Immature natural killer cell (primary cell): ENCODE results near the gene HLCS. TPM values are rescaled to one million over a fixed set of nuclear protein-coding genes. Genes with fewer than 3 reads are reported as not detected.
A peak's percentile ranks its signal among the peaks of the same experiment; 100 is the strongest.

ENCODE experiments used
- DNase-seq, 3 donors: peaks; one replicate each; pipeline ENCODE4 v3.0.0; 2022; ENCODE audit warnings: mixed read lengths in 1 of 3
- H3K27ac Mint-ChIP-seq, 6 donors: one replicate each; pipeline ENCODE4 v1.8.0; 2020; ENCODE audit warnings: mixed read lengths in 6 of 6, mild to moderate bottlenecking in 5 of 6, inconsistent platforms in 4 of 6, moderate library complexity in 3 of 6
- H3K27me3 Mint-ChIP-seq, 3 donors: one replicate each; pipeline ENCODE4 v1.8.0; 2020 to 2021; ENCODE audit warnings: low read depth in 3 of 3, mild to moderate bottlenecking in 3 of 3, mixed read lengths in 3 of 3, moderate library complexity in 3 of 3, inconsistent platforms in 1 of 3
- H3K36me3 Mint-ChIP-seq, 3 donors: one replicate each; pipeline ENCODE4 v1.8.0; 2020; ENCODE audit warnings: mixed read lengths in 3 of 3, inconsistent platforms in 2 of 3, mild to moderate bottlenecking in 2 of 3
- H3K4me1 Mint-ChIP-seq, 2 donors: one replicate each; pipeline ENCODE4 v1.8.0; 2020; ENCODE audit warnings: inconsistent platforms in 2 of 2, mild to moderate bottlenecking in 2 of 2, mixed read lengths in 2 of 2, moderate library complexity in 1 of 2
- H3K4me3 Mint-ChIP-seq, 5 donors: one replicate each; pipeline ENCODE4 v1.8.0; 2020; ENCODE audit warnings: mild to moderate bottlenecking in 5 of 5, mixed read lengths in 5 of 5, inconsistent platforms in 3 of 5, moderate library complexity in 3 of 5
- H3K9me3 Mint-ChIP-seq, 6 donors: one replicate each; pipeline ENCODE4 v1.8.0; 2020; ENCODE audit warnings: mild to moderate bottlenecking in 6 of 6, mixed read lengths in 6 of 6, inconsistent platforms in 4 of 6, moderate library complexity in 3 of 6
- polyA plus RNA-seq, 3 donors: library from polyadenylated mRNA; unstranded; fragments of 300-500 nt; fragmentation: Illumina TruSeq; gene quantifications; one replicate each; pipeline ENCODE4 v1.2.3, GENCODE V29; 2021

HLCS gene
- polyA plus RNA-seq, 3 donors from 2014 or later: 12.6 to 15.7 (median 15.5) TPM

DNA sequence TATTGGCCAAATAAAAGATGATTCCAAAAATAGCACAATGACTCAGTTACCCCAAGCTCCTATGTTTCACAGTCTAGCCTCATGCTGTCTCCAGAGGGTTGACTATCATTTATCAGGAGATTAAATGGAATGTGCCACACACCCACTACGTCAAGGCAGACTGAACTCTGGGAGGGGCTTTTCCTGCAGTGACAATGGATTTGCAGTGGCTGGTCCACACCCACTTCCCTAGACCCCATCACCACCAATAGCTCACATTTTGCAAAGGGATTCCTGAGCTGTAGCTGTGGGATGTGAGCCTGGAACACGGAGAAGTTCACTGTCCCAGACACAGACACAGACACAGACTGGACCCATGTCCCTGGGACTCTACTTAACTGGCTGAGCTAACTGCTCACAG lies 77.1 kb downstream of the HLCS start:
- no peak for DNase-seq
- H3K4me1 Mint-ChIP-seq: peaks cover 0 to 16% of the 10 kb centered on the region in 2 donors
- H3K36me3 Mint-ChIP-seq: peaks cover 18 to 37% (median 20%) of the 10 kb centered on the region in 3 donors
- no peaks in the 10 kb centered on the region for H3K27me3 Mint-ChIP-seq
- no peak overlapping the region for H3K4me3 Mint-ChIP-seq
- H3K9me3 Mint-ChIP-seq: no peaks in the 10 kb centered on the region
- no peak overlapping the region for H3K27ac Mint-ChIP-seq

DNA sequence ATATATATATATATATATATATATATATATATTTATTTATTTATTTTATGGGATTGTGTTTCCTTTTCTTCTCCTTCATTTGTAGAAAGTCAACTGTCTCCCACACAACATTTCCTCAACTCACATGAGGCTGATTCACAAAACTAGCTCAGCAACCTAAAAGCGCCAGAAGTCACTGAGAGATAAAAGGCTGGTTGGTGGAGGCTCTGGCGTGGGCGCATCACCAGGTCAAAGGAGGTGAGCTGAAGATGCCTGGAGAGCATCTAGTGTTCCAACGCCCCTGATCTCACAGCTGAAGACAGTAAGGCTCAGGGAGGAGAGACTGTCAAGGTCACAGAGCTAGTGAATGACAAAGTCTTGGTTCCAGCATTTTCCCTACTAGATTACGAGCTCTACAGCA lies 78.0 kb downstream of the HLCS start:
- Mint-ChIP-seq H3K27ac (no peak overlapping the region), H3K27me3 (no peaks in the 10 kb centered on the region), H3K9me3 (peaks cover 0 to 2% (median 0%) of the 10 kb centered on the region in 6 donors), H3K4me3 (no peak overlapping the region), H3K4me1 (peaks cover 0 to 16% of the 10 kb centered on the region in 2 donors), H3K36me3 (peaks cover 20 to 34% (median 24%) of the 10 kb centered on the region in 3 donors)
- no peak for DNase-seq

DNA sequence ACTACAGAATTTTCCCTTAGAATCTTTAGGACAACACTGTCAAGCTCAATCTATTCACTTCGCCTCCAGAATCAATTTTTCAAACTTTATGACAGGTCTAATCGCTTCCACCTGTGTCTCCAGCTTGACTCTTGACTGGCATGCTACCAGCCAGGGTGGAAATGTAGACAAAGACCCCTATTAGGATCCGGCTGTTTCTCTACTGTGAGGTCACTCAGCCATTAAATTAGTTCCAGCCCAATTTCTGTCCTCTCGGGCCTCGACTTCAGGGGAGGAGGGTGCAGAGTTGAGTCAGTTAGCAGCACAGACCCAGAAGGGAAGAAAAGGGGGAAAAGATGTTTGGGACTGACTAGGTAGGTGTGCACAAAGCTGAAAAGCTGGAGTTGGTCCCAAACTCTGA lies 78.5 kb downstream of the HLCS start:
- DNase-seq: no peak
- Mint-ChIP-seq H3K36me3 (peaks cover 24 to 39% (median 26%) of the 10 kb centered on the region in 3 donors), H3K27me3 (peaks cover 0 to 1% (median 0%) of the 10 kb centered on the region in 3 donors), H3K9me3 (peaks cover 0 to 2% (median 0%) of the 10 kb centered on the region in 6 donors), H3K4me3 (no peak overlapping the region), H3K27ac (no peak overlapping the region), H3K4me1 (peaks cover 0 to 16% of the 10 kb centered on the region in 2 donors)

DNA sequence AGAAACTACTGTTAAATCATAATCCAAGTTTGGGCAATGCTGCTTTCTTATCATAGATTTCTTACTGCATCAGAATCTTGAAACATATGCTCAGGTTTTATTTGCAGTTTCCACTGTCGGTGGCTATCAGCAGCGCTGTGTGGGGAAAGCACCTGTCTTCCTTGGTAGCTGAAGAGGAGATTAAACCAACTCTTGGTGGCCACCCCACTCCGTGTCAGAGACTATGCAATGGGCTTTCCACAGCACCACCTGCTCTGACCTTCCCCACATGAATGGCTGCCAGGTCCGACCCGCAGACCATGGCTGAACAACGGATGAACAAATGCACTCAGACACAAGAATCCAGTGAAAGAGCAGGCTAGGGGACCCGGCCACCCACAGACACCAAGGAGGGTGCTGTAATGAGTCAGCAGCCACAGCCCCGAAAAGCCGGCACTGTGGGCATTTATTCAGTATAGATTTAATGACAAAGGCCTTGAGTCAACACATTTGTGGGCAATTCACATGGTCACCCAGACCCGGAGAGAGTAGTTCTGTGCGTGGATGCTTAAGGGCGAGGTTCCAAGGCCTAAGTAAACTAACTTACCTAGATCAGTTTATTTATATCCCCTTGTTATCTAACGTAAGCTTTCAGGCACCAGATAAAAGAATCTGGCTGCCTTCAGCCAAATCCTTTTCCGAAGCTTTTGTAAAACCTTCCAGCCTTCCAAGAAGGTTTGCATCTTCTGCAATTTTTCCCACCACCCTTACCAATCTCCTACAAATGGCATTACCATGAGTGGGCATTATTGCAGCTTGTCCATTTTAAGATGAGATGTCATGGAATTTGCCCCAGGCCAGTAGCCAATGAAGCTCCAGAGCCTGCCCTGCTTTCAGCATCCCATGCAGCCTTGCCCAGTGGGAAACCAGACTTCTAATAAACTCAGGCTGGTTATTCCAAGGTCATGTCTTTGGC lies 82.7 kb downstream of the HLCS start:
- Mint-ChIP-seq H3K27me3 (peaks cover 0 to 3% (median 0%) of the 10 kb centered on the region in 3 donors), H3K27ac (no peak overlapping the region), H3K4me1 (no peaks in the 10 kb centered on the region), H3K9me3 (peaks cover 0 to 2% (median 0%) of the 10 kb centered on the region in 6 donors), H3K4me3 (no peak overlapping the region), H3K36me3 (peaks cover 13 to 34% (median 19%) of the 10 kb centered on the region in 3 donors)
- no peak for DNase-seq

GRCh38 chr21:36882776-36883175 lies 83.7 kb downstream of the HLCS start:
- H3K27me3 Mint-ChIP-seq: peaks cover 0 to 3% (median 0%) of the 10 kb centered on the region in 3 donors
- H3K27ac Mint-ChIP-seq: no peak overlapping the region
- H3K4me3 Mint-ChIP-seq: no peak overlapping the region
- no peaks in the 10 kb centered on the region for H3K4me1 Mint-ChIP-seq
- peaks cover 0 to 4% (median 0%) of the 10 kb centered on the region in 6 donors for H3K9me3 Mint-ChIP-seq
- DNase-seq: no peak
- H3K36me3 Mint-ChIP-seq: peaks cover 22 to 43% (median 27%) of the 10 kb centered on the region in 3 donors

GRCh38 chr21:36881228-36881627 lies 85.2 kb downstream of the HLCS start:
- Mint-ChIP-seq H3K4me1 (no peaks in the 10 kb centered on the region), H3K9me3 (peaks cover 0 to 4% (median 0%) of the 10 kb centered on the region in 6 donors), H3K27me3 (peaks cover 0 to 3% (median 0%) of the 10 kb centered on the region in 3 donors), H3K27ac (no peak overlapping the region), H3K36me3 (peaks cover 22 to 44% (median 36%) of the 10 kb centered on the region in 3 donors), H3K4me3 (no peak overlapping the region)
- no peak for DNase-seq

- Mint-ChIP-seq H3K36me3 (peaks cover 22 to 37% (median 37%) of the 10 kb centered on the region in 3 donors), H3K4me1 (no peaks in the 10 kb centered on the region), H3K27me3 (peaks cover 0 to 3% (median 0%) of the 10 kb centered on the region in 3 donors), H3K9me3 (peaks cover 0 to 4% (median 0%) of the 10 kb centered on the region in 6 donors), H3K4me3 (no peak overlapping the region), H3K27ac (no peak overlapping the region)
- no peak for DNase-seq
Observed at GRCh38 chr21:36879827-36880226, 86.6 kb downstream of the HLCS start.

- Mint-ChIP-seq H3K27ac (no peak overlapping the region), H3K36me3 (peaks cover 15 to 21% (median 20%) of the 10 kb centered on the region in 3 donors), H3K4me3 (no peak overlapping the region), H3K9me3 (peaks cover 0 to 4% (median 0%) of the 10 kb centered on the region in 6 donors), H3K4me1 (no peaks in the 10 kb centered on the region), H3K27me3 (no peaks in the 10 kb centered on the region)
- DNase-seq: no peak
Observed at GRCh38 chr21:36877741-36878140, 88.7 kb downstream of the HLCS start.

DNA sequence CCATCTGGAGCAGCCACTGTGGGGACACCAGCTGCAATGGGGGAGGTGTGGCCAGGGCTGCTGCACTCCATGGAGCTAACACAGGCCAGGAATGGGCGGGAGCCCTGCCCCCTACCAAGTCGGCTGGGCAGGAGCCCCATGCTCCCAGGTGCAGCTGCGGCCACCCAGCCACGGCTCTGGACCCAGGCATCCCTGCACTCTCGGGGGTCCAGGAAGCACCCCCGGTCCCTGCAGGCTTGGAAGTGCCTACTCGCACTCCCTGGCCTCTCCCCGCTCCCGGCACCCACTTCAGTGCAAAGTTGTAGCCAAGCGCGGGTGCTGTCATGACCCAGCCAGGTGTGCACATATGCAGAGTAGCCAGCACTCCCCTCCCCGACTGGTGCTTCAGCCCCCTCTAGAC lies 91.8 kb downstream of the HLCS start:
- DNase-seq: no peak
- H3K9me3 Mint-ChIP-seq: peaks cover 0 to 4% (median 0%) of the 10 kb centered on the region in 6 donors
- no peaks in the 10 kb centered on the region for H3K4me1 Mint-ChIP-seq
- no peaks in the 10 kb centered on the region for H3K27me3 Mint-ChIP-seq
- H3K4me3 Mint-ChIP-seq: no peak overlapping the region
- H3K27ac Mint-ChIP-seq: no peak overlapping the region
- H3K36me3 Mint-ChIP-seq: peaks cover 9 to 22% (median 9%) of the 10 kb centered on the region in 3 donors

- Mint-ChIP-seq H3K4me3 (no peak overlapping the region), H3K27ac (no peak overlapping the region), H3K36me3 (peaks cover 8 to 19% (median 8%) of the 10 kb centered on the region in 3 donors), H3K9me3 (peaks cover 0 to 4% (median 0%) of the 10 kb centered on the region in 6 donors), H3K4me1 (no peaks in the 10 kb centered on the region), H3K27me3 (no peaks in the 10 kb centered on the region)
- DNase-seq: no peak
Observed at GRCh38 chr21:36873513-36873912, 93.0 kb downstream of the HLCS start.

DNA sequence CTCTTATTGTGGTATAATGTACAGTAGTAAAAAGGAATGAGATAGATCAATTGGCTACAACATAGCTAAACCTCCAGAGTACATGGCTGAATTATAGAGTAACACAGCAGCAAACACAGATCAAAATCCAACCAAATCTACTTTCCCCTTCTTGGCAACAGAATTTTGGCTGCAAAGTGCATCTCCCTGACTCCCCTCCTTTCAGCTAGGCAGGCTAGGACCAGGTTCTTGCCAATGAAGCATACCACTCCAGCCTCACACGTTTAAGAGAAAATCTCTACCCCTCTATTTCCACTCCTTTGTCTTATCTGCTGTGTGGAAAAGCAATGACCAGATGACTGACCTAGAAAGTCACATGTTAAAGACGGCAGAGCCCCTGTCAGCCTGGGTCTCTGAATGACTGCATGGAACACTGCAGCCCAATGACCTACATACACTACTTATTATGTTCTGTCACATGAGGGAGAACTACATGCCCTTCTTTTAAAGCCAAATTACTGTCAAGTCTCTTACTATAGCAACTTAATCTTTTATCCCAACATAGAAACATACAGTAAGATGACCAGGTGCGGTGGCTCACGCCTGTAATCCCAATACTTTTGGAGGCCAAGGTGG lies 99.1 kb downstream of the HLCS start:
- DNase-seq: no peak
- Mint-ChIP-seq H3K36me3 (peaks cover 0 to 12% (median 0%) of the 10 kb centered on the region in 3 donors), H3K4me1 (peaks cover 5 to 13% of the 10 kb centered on the region in 2 donors), H3K4me3 (no peak overlapping the region), H3K9me3 (no peaks in the 10 kb centered on the region), H3K27ac (peak overlapping the region in 2 of 6 donors; percentile 1 to 25), H3K27me3 (no peaks in the 10 kb centered on the region)

- Mint-ChIP-seq H3K4me1 (peaks cover 5 to 20% of the 10 kb centered on the region in 2 donors), H3K27ac (no peak overlapping the region), H3K36me3 (peaks cover 0 to 16% (median 0%) of the 10 kb centered on the region in 3 donors), H3K4me3 (no peak overlapping the region), H3K9me3 (no peaks in the 10 kb centered on the region), H3K27me3 (no peaks in the 10 kb centered on the region)
- no peak for DNase-seq
Observed at GRCh38 chr21:36866419-36866818, 100.0 kb downstream of the HLCS start.

- no peaks in the 10 kb centered on the region for H3K9me3 Mint-ChIP-seq
- peaks cover 0 to 16% (median 0%) of the 10 kb centered on the region in 3 donors for H3K36me3 Mint-ChIP-seq
- no peak for DNase-seq
- no peak overlapping the region for H3K27ac Mint-ChIP-seq
- peaks cover 16 to 34% of the 10 kb centered on the region in 2 donors for H3K4me1 Mint-ChIP-seq
- no peak overlapping the region for H3K4me3 Mint-ChIP-seq
- no peaks in the 10 kb centered on the region for H3K27me3 Mint-ChIP-seq
Observed at GRCh38 chr21:36864974-36865373, 101.5 kb downstream of the HLCS start.

- H3K36me3 Mint-ChIP-seq: peaks cover 0 to 15% (median 0%) of the 10 kb centered on the region in 3 donors
- H3K4me1 Mint-ChIP-seq: peaks cover 23 to 46% of the 10 kb centered on the region in 2 donors
- DNase-seq: no peak
- peak overlapping the region in 2 of 6 donors; percentile 24 to 33 for H3K27ac Mint-ChIP-seq
- H3K27me3 Mint-ChIP-seq: no peaks in the 10 kb centered on the region
- H3K9me3 Mint-ChIP-seq: no peaks in the 10 kb centered on the region
- H3K4me3 Mint-ChIP-seq: no peak overlapping the region
Observed at GRCh38 chr21:36863260-36863659, 103.2 kb downstream of the HLCS start.
